Right lobe of liver (tissue), 6 donors: Measurements from ENCODE around the gene REV3L. TPM values are rescaled to one million over a fixed set of nuclear protein-coding genes. Genes with fewer than 3 reads are reported as not detected.
A peak's percentile ranks its signal among the peaks of the same experiment; 100 is the strongest.

Source experiments
- ATAC-seq, 4 donors: fragments of 200-7000 bp; cut with Tn5 transposase; one replicate each; pipeline ENCODE4 v1.9.1; 2020; ENCODE audit warnings: mild to moderate bottlenecking in 4 of 4, moderate library complexity in 4 of 4
- DNase-seq, 3 donors: peaks; one replicate each; pipeline ENCODE4 v3.0.0-alpha.2; 2020
- H3K27ac ChIP-seq, 3 donors: fragments of 200-600 bp; one replicate each; pipeline ENCODE4 v1.8.0; 2022
- H3K27me3 ChIP-seq, 2 donors: fragments of 200-600 bp; one replicate each; pipeline ENCODE4 v1.8.0; 2022
- H3K36me3 ChIP-seq, 4 donors: fragments of 200-600 bp; sonication (generic) in 1 of 4; one replicate each; pipeline versions ENCODE4 v1.5.1 to v1.8.0; 2017 to 2022; ENCODE audit warnings: control low read depth in 1 of 4
- H3K4me1 ChIP-seq, 4 donors: fragments of 200-600 bp; sonication (generic) in 1 of 4; one replicate each; pipeline versions ENCODE4 v1.5.1 to v1.8.0; 2017 to 2022; ENCODE audit warnings: control low read depth in 1 of 4
- H3K4me3 ChIP-seq, 3 donors: fragments of 200-600 bp; one replicate each; pipeline ENCODE4 v1.8.0; 2022
- H3K9me3 ChIP-seq, 4 donors: fragments of 200-600 bp; sonication (generic) in 1 of 4; one replicate each; pipeline versions ENCODE4 v1.5.1 to v1.8.0; 2017 to 2022; ENCODE audit warnings: control low read depth in 1 of 4
- CTCF ChIP-seq, 4 donors: fragments of 200-600 bp in 3 of 4; fragments of 450-650 bp in 1 of 4; IDR thresholded peaks; one replicate each; pipeline versions ENCODE4 v1.5.1 to v1.8.0; 2016 to 2022; ENCODE audit warnings: antibody characterized with exemption in 4 of 4, mild to moderate bottlenecking in 2 of 4
- POLR2A ChIP-seq: fragments of 450-650 bp; IDR thresholded peaks from one replicate; pipeline ENCODE4 v1.6.1; 2017; ENCODE audit warnings: antibody characterized with exemption, mild to moderate bottlenecking
- WGBS: methylation state at CpG from one replicate; pipeline ENCODE4 v1.1.6; 2018; ENCODE audit warnings: low coverage, low lambda C conversion rate; ENCODE audit not compliant: insufficient coverage; ENCODE audit errors: missing lambda C conversion rate; 5-methylcytosine and 5-hydroxymethylcytosine counted together
- intact Hi-C, 2 donors: fragments of 100-400 bp; cut with DNase I; formaldehyde crosslinking; loops; one replicate each; pipeline versions ENCODE4 v1.11.2 to v1.14.1; 2022
- total RNA-seq, 6 experiments: library from RNA; depleted of rRNA in 2 of 6; stranded (reverse); fragments of >200 nt in 2 of 6; fragmentation: NEBNext Ultra II Directional in 3 of 6; extraction: Animal tissue kit (Norgen Biotek cat#: 25700) in 3 of 6; gene quantifications; one replicate each; pipeline versions ENCODE4 v1.1.0 to v1.2.4, GENCODE V29; 2016 to 2023
- donor health status: DM: no; HTN: yes; CAD: no.
- donor health status: DM: no; HTN: no; CAD: no.
- donor health status: DM: no; HTN: no; CAD: no.
- donor health status: DM: no; HTN: yes; CAD: no.
- donor health status: DM: no; HTN: yes; CAD: no.

REV3L gene
- total RNA-seq, 6 experiments from 2014 or later: 9.3 to 21.4 (median 12.5) TPM

DNA sequence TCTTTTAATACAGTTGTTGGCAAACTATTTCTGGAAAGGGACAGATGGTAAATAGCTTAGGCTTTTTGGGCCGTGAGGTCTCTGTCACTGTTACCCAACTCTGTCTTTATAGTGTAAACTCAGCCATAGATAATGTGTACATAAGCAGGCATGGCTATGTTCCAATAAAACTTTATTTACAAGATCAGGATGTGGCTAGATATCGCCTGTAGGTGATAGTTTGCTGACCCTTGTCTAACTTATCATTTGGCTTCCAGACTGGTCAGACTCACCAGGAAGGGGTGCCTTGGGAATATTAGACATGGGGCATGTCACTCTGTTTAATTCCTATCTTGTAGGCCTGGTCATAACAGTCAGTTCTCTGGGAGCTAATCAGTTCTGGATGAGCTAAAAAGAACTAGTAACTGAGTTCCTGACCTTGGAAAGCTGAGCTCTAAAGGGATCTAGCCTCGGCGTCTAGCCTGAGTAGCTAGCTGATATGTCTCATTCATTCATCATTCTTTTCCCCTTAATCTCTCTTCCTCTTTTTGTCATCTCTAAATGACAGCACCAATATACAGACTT, 232.1 kb downstream of the REV3L start:
- no peak overlapping the region for H3K27ac ChIP-seq
- intact Hi-C loops: loop anchor here in 1 of 2 donors (10.0 kb wide), 1 partner anchor 394 kb away; no protein-coding TSS in a partner anchor
- ATAC-seq: peak in 1 of 4 donors; percentile 55
- H3K4me3 ChIP-seq: no peak overlapping the region
- H3K9me3 ChIP-seq: no peaks in the 10 kb centered on the region
- DNase-seq: no peak
- no peaks in the 10 kb centered on the region for H3K27me3 ChIP-seq
- TF ChIP-seq CTCF (IDR thresholded peaks at IDR 0.05) (no peak), POLR2A (no peak)
- H3K4me1 ChIP-seq: no peaks in the 10 kb centered on the region
- 51% methylated on average over 4 of the region's 4 CpGs for WGBS
- H3K36me3 ChIP-seq: no peaks in the 10 kb centered on the region

Other genes starting within 250 kb of the REV3L start
- 10 to 100 TPM in 2 of 6 experiments, 1 to 10 TPM in 4; 5.0 to 21.9 (median 8.6) TPM for gene TRAF3IP2, start 122.7 kb upstream of the REV3L start, total RNA-seq